ENCODE results near the gene DIO1. TPM values are rescaled to one million over a fixed set of nuclear protein-coding genes. Genes with fewer than 3 reads are reported as not detected.

Gene DIO1
- polyA plus RNA-seq, 1 donor from 2014 or later, result not detected

DNA sequence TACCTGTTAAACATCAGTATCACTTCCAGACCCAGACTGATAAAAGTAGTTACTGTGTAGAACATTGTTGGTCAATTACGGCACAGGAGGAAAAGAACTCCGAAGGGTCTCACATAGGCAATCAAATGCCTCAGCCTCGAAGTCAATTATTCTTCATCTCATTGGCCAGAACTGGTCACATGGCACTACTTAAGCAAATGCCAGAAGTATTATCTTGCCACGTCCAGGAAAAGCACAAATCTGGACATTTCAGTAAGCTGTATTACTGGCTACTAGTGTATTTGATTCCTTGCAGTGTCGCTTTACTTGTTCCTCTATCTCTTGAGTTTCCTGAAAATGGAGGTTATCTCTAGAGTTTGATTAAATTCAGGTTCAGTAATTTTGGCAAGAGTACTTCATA, 24.4 kb downstream of the DIO1 start:
- Histone ChIP-seq H3K9me2 (ENCODE audit: insufficient read depth, low read length) (no peaks in the 10 kb centered on the region), H3K79me2 (replicated peaks; ENCODE audit: insufficient read depth, low read length) (no peaks in the 10 kb centered on the region), H3K9me3 (ENCODE audit: low read length) (no peaks in the 10 kb centered on the region), H3F3A (ENCODE audit: insufficient read depth, low read length, poor library complexity, severe bottlenecking) (no peaks in the 10 kb centered on the region), H2AFZ (ENCODE audit: low read depth, low read length) (no peak overlapping the region), H3K4me2 (ENCODE audit: low read length) (no peak overlapping the region), H3K4me3 (ENCODE audit: low read length) (no peak overlapping the region), H4K20me1 (ENCODE audit: insufficient read depth) (no peaks in the 10 kb centered on the region), H3K9ac (ENCODE audit: low read length) (no peak overlapping the region), H3K27me3 (ENCODE audit: insufficient read depth, low read depth, low read length) (no peaks in the 10 kb centered on the region), H3K27ac (ENCODE audit: low read length) (no peak overlapping the region), H3K36me3 (ENCODE audit: insufficient read depth, low read length) (peaks cover 5% of the 10 kb centered on the region)
- TF ChIP-seq MXI1 (conservative IDR thresholded peaks at IDR 0.05; ENCODE audit: poor library complexity, severe bottlenecking), result no peak
- TF ChIP-seq, protein P1, sequence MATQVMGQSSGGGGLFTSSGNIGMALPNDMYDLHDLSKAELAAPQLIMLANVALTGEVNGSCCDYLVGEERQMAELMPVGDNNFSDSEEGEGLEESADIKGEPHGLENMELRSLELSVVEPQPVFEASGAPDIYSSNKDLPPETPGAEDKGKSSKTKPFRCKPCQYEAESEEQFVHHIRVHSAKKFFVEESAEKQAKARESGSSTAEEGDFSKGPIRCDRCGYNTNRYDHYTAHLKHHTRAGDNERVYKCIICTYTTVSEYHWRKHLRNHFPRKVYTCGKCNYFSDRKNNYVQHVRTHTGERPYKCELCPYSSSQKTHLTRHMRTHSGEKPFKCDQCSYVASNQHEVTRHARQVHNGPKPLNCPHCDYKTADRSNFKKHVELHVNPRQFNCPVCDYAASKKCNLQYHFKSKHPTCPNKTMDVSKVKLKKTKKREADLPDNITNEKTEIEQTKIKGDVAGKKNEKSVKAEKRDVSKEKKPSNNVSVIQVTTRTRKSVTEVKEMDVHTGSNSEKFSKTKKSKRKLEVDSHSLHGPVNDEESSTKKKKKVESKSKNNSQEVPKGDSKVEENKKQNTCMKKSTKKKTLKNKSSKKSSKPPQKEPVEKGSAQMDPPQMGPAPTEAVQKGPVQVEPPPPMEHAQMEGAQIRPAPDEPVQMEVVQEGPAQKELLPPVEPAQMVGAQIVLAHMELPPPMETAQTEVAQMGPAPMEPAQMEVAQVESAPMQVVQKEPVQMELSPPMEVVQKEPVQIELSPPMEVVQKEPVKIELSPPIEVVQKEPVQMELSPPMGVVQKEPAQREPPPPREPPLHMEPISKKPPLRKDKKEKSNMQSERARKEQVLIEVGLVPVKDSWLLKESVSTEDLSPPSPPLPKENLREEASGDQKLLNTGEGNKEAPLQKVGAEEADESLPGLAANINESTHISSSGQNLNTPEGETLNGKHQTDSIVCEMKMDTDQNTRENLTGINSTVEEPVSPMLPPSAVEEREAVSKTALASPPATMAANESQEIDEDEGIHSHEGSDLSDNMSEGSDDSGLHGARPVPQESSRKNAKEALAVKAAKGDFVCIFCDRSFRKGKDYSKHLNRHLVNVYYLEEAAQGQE (IDR thresholded peaks at IDR 0.05; ENCODE audit: borderline replicate concordance), result no peak
- no peak for TF ChIP-seq TAF1 (IDR thresholded peaks at IDR 0.05; ENCODE audit: low read depth)
- TF ChIP-seq EZH2 (IDR thresholded peaks at IDR 0.05; ENCODE audit: borderline replicate concordance, insufficient read depth, low read length, poor library complexity, severe bottlenecking), result no peak
- no peak for TF ChIP-seq EP300 (conservative IDR thresholded peaks at IDR 0.05; ENCODE audit: poor library complexity, severe bottlenecking)

- H3K4me2 ChIP-seq (ENCODE audit: low read length), result no peak overlapping the region
- H3K27me3 ChIP-seq (ENCODE audit: insufficient read depth, low read depth, low read length), result no peaks in the 10 kb centered on the region
- no peak overlapping the region for H3K4me3 ChIP-seq (ENCODE audit: low read length)
- H3K36me3 ChIP-seq (ENCODE audit: insufficient read depth, low read length), result peaks cover 5% of the 10 kb centered on the region
- no peaks in the 10 kb centered on the region for H4K20me1 ChIP-seq (ENCODE audit: insufficient read depth)
- no peak overlapping the region for H2AFZ ChIP-seq (ENCODE audit: low read depth, low read length)
- H3K27ac ChIP-seq (ENCODE audit: low read length), result no peak overlapping the region
- no peak for TF ChIP-seq RAD21 (conservative IDR thresholded peaks at IDR 0.05)
- no peak for TF ChIP-seq SMC3 (conservative IDR thresholded peaks at IDR 0.05; ENCODE audit: poor library complexity)
- TF ChIP-seq TAF1 (IDR thresholded peaks at IDR 0.05; ENCODE audit: low read depth), result no peak
- no peak for TF ChIP-seq POLR2AphosphoS5 (IDR thresholded peaks at IDR 0.05)
- TF ChIP-seq, protein P1 (IDR thresholded peaks at IDR 0.05; ENCODE audit: borderline replicate concordance), result no peak
- TF ChIP-seq CTCF (IDR thresholded peaks at IDR 0.05; ENCODE audit: poor library complexity, severe bottlenecking), result no peak
- no peaks in the 10 kb centered on the region for H3F3A ChIP-seq (ENCODE audit: insufficient read depth, low read length, poor library complexity, severe bottlenecking)
- no peaks in the 10 kb centered on the region for H3K9me2 ChIP-seq (ENCODE audit: insufficient read depth, low read length)
- H3K79me2 ChIP-seq (replicated peaks; ENCODE audit: insufficient read depth, low read length), result no peaks in the 10 kb centered on the region
- H3K9me3 ChIP-seq (ENCODE audit: low read length), result no peaks in the 10 kb centered on the region
- no peak overlapping the region for H3K9ac ChIP-seq (ENCODE audit: low read length)
Measured at GRCh38 chr1:53919675-53920066, 25.7 kb downstream of the DIO1 start.
